AG04450 (cell line): ENCODE results near the gene FKRP. TPM values are rescaled to one million over a fixed set of nuclear protein-coding genes. Genes with fewer than 3 reads are reported as not detected.

Experiments used
- CTCF ChIA-PET: fragments of 300-600, 350-600 bp; formaldehyde crosslinking; extraction: SDS; loops from one replicate; lab custom pipeline; 2022; ENCODE audit warnings: antibody characterized with exemption, inconsistent platforms; lab: Charles Lee
- POLR2A ChIA-PET: fragments of 350-600 bp; formaldehyde crosslinking; extraction: SDS; loops from one replicate; lab custom pipeline; 2021; ENCODE audit warnings: antibody characterized with exemption, inconsistent platforms; lab: Yijun Ruan, JAX
- DNase-seq: peaks from one replicate; pipeline ENCODE4 v3.0.0-alpha.2; 2011; ENCODE audit warnings: low read depth, low spot score
- H3K27ac ChIP-seq: one replicate; pipeline ENCODE4 v1.5.1; 2012; ENCODE audit warnings: low read depth, low read length, control low read depth
- H3K27me3 ChIP-seq: one replicate; pipeline ENCODE4 v1.6.0; 2012; ENCODE audit warnings: low read length; ENCODE audit not compliant: control insufficient read depth, insufficient read depth
- H3K4me3 ChIP-seq: 2 replicates; pipeline ENCODE4 v1.5.1; 2011; ENCODE audit warnings: mild to moderate bottlenecking, low read depth, low read length, control low read depth
- H3K9me3 ChIP-seq: 2 replicates; pipeline ENCODE4 v1.5.1; 2012; ENCODE audit warnings: low read length; ENCODE audit not compliant: control insufficient read depth, insufficient read depth
- polyA plus RNA-seq: library from polyadenylated mRNA; depleted of rRNA; stranded (reverse); fragments of >200 nt; gene quantifications from 2 replicates; pipeline ENCODE4 v1.2.3, GENCODE V29; 2011
- TF ChIP-seq, protein P1 (sequence below): IDR thresholded peaks from 2 replicates; pipeline ENCODE4 v1.5.1; 2011; ENCODE audit warnings: low read depth, low read length, control low read depth, inconsistent platforms

FKRP gene
- polyA plus RNA-seq, 1 experiment: 12.1 TPM

DNA sequence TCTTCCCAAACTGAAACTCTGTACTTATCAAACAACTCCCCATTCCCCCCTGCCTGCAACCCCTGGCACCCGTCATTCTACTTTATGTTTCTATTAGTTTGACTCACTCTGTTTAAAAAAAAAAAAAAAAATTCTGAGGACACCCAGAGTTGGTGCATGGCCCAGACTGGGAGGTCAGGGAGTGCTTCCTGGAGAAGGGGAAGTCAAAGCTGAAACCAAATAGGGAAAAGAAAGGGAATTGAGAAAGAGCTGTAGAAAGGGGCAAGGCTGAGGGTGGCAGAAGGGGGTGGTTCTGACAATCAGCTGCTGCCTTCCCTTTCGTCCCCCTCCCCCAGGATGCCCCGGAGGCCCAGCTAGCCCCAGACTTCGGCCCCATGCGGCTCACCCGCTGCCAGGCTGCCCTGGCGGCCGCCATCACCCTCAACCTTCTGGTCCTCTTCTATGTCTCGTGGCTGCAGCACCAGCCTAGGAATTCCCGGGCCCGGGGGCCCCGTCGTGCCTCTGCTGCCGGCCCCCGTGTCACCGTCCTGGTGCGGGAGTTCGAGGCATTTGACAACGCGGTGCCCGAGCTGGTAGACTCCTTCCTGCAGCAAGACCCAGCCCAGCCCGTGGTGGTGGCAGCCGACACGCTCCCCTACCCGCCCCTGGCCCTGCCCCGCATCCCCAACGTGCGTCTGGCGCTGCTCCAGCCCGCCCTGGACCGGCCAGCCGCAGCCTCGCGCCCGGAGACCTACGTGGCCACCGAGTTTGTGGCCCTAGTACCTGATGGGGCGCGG lies 9.4 kb downstream of the FKRP start:
- TF ChIP-seq, protein P1, sequence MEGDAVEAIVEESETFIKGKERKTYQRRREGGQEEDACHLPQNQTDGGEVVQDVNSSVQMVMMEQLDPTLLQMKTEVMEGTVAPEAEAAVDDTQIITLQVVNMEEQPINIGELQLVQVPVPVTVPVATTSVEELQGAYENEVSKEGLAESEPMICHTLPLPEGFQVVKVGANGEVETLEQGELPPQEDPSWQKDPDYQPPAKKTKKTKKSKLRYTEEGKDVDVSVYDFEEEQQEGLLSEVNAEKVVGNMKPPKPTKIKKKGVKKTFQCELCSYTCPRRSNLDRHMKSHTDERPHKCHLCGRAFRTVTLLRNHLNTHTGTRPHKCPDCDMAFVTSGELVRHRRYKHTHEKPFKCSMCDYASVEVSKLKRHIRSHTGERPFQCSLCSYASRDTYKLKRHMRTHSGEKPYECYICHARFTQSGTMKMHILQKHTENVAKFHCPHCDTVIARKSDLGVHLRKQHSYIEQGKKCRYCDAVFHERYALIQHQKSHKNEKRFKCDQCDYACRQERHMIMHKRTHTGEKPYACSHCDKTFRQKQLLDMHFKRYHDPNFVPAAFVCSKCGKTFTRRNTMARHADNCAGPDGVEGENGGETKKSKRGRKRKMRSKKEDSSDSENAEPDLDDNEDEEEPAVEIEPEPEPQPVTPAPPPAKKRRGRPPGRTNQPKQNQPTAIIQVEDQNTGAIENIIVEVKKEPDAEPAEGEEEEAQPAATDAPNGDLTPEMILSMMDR: no peak
- peak; percentile 24 for DNase-seq
- ChIA-PET CTCF (interaction anchor here (0.6 to 3.7 kb wide), 6 partner anchors 38 to 236 kb away, joined by 3 to 30 read pairs (median 3); no protein-coding TSS in a partner anchor), POLR2A (interaction anchor here (0.7 to 0.9 kb wide), 3 partner anchors 11 to 1113 kb away, joined by 3 to 4 read pairs (median 3); partner anchors contain the start of gene SLC1A5)
- H3K27me3 ChIP-seq: no peaks in the 10 kb centered on the region
- no peaks in the 10 kb centered on the region; the same call in 1 of the 2 replicates for H3K9me3 ChIP-seq
- H3K27ac ChIP-seq: peak overlapping the region; percentile 61
- H3K4me3 ChIP-seq: no peak overlapping the region

DNA sequence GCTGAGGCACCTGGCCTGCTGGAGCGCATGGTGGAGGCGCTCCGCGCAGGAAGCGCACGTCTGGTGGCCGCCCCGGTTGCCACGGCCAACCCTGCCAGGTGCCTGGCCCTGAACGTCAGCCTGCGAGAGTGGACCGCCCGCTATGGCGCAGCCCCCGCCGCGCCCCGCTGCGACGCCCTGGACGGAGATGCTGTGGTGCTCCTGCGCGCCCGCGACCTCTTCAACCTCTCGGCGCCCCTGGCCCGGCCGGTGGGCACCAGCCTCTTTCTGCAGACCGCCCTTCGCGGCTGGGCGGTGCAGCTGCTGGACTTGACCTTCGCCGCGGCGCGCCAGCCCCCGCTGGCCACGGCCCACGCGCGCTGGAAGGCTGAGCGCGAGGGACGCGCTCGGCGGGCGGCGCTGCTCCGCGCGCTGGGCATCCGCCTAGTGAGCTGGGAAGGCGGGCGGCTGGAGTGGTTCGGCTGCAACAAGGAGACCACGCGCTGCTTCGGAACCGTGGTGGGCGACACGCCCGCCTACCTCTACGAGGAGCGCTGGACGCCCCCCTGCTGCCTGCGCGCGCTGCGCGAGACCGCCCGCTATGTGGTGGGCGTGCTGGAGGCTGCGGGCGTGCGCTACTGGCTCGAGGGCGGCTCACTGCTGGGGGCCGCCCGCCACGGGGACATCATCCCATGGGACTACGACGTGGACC lies 10.1 kb downstream of the FKRP start:
- TF ChIP-seq, protein P1: no peak
- ChIA-PET CTCF (interaction anchor here (0.7 to 3.7 kb wide), 5 partner anchors 11 to 235 kb away, joined by 3 to 30 read pairs (median 5); no protein-coding TSS in a partner anchor), POLR2A (interaction anchor here (0.6 to 0.9 kb wide), 2 partner anchors 11 to 84 kb away, joined by 3 to 6 read pairs; no protein-coding TSS in a partner anchor)
- H3K27ac ChIP-seq: no peak overlapping the region
- DNase-seq: no peak
- H3K9me3 ChIP-seq: no peaks in the 10 kb centered on the region; the same call in 1 of the 2 replicates
- H3K4me3 ChIP-seq: no peak overlapping the region
- no peaks in the 10 kb centered on the region for H3K27me3 ChIP-seq

DNA sequence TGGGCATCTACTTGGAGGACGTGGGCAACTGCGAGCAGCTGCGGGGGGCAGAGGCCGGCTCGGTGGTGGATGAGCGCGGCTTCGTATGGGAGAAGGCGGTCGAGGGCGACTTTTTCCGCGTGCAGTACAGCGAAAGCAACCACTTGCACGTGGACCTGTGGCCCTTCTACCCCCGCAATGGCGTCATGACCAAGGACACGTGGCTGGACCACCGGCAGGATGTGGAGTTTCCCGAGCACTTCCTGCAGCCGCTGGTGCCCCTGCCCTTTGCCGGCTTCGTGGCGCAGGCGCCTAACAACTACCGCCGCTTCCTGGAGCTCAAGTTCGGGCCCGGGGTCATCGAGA lies 10.7 kb downstream of the FKRP start:
- TF ChIP-seq, protein P1: no peak
- CTCF ChIA-PET: interaction anchor here (0.7 to 3.7 kb wide), 4 partner anchors 10 to 235 kb away, joined by 3 to 30 read pairs (median 6); no protein-coding TSS in a partner anchor

DNA sequence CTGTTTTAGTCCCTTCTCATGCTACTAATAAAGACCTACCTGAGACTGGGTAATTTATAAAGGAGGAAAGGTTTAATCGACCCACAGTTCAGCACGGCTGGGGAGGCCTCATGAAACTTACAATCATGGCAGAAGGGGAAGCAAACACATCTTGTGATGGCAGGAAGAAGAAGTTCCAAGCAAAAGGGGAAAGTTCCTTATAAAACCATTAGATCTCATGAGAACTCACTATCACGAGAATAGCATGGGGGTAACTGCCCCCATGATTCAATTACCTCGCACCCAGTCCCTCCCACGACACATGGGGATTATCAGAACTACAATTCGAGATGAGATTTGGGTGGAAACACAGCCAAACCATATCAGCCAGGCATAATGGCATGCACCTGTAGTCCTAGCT lies 13.3 kb downstream of the FKRP start:
- CTCF ChIA-PET: interaction anchor here (0.6 to 2.3 kb wide), 3 partner anchors 17 to 254 kb away, joined by 3 to 52 read pairs (median 11); no protein-coding TSS in a partner anchor
- Histone ChIP-seq H3K4me3 (no peak overlapping the region), H3K9me3 (no peaks in the 10 kb centered on the region; the same call in 1 of the 2 replicates), H3K27ac (peak overlapping the region; percentile 96), H3K27me3 (no peaks in the 10 kb centered on the region)
- DNase-seq: no peak
- POLR2A ChIA-PET: interaction anchor here (0.7 to 1.3 kb wide), 2 partner anchors 29 to 248 kb away, joined by 3 to 11 read pairs; partner anchors contain the start of gene SLC1A5
- TF ChIP-seq, protein P1: no peak

More for the DNA sequence above, 10.7 kb downstream of the FKRP start:
- Histone ChIP-seq H3K9me3 (no peaks in the 10 kb centered on the region; the same call in 1 of the 2 replicates), H3K4me3 (no peak overlapping the region), H3K27me3 (no peaks in the 10 kb centered on the region), H3K27ac (no peak overlapping the region)
- POLR2A ChIA-PET: interaction anchor here (0.6 kb wide), 1 partner anchor 84 kb away, joined by 6 read pairs; no protein-coding TSS in a partner anchor
- DNase-seq: no peak
